Suppressor macrophage (primary cell): Measurements from ENCODE around the gene ARIH1.

Experiments
- DNase-seq, 4 experiments: peaks; one replicate each; pipeline ENCODE4 v3.0.0-alpha.2; 2020 to 2022

Gene ARIH1

GRCh38 chr15:72487070-72487797 is 13.1 kb downstream of the ARIH1 start:
- no peak for DNase-seq

GRCh38 chr15:72488558-72488957 is 14.4 kb downstream of the ARIH1 start:
- DNase-seq: no peak

DNA sequence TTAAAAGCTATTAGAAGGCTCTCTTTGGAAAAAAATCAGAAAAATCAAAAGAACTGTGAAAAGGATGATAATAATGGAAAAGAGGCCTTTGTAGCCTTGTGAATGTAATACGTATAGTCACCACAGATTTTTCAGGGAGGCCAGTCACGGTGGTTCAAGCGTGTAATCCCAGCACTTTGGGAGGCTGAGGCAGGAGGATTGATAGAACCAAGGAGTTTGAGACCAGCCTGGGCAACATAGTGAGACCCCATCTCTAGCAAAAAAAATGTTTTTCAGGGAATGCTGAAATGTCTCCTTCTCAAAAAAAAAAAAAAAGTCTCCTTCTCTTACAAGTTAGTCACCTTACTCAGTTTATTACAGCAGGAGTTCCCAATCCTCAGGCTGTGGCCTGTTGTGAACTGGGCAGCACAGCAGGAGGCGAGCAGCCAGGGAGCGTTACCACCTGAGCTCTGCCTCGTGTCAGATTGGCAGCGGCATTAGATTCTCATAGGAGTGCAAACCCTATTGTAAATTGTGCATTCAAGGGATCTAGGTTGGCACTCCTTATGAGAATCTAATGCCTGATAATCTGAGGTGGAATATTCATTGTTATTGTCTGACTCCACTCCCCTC is 15.9 kb downstream of the ARIH1 start:
- no peak for DNase-seq

- DNase-seq: peak in 2 of 4 experiments; percentile 22 to 23
Measured at GRCh38 chr15:72491768-72492167, 17.6 kb downstream of the ARIH1 start.

DNA sequence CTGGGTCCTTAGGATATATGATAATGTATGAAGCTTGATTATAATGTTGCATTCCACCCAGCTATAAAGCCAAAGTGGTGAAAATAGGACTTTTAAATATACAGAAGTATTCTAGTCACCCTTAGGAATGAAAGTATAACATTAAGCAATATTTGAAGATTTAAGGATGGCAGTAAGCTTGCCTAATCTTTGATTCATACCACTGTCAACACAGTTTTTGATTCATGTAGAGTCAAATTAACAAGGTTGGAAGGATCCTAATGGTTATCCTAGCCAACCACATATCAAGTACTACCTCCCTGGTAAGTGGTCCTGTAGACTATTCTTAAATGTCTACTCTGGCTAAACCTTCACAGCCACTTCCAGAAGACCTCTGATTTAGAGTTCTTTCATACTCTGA is 18.6 kb downstream of the ARIH1 start:
- DNase-seq: peak in 1 of 4 experiments; percentile 22

DNA sequence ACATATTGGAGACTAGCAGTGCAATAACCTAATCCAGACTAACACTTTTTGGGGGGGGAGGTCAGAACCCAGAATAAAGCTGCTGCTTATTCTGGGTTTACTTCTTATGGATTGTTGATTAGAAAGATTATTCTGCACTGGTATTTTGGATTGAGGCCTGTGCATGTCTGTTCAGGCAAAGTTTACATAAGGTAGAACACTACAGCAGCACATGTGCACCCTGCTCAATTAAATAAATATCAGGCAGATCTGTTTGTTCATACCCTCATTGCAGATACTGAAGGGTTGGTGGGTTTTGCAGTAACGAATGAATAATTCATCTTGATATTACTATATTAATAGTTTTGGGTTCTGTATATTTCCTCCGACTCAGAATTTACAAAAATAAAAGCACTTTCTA is 19.1 kb downstream of the ARIH1 start:
- no peak for DNase-seq

DNA sequence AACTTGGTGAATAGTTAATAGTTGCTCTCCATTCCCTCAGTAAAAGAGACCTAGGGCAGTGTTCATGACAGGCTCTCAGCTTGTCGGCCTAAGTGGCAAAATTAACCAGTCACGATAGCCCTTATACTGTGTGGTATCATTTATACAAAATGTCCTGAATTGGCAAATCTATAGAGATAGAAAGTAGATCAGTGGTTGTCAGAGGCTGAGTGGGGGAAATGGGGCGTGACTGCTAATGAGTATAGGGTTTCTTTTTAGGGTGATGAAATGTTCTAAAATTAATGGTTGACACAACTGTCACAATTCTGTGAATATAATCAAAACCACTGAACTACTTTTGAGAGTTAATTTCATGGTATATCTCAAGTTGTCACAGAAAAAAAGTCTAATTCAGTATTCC is 20.9 kb downstream of the ARIH1 start:
- no peak for DNase-seq

- no peak for DNase-seq
Measured at GRCh38 chr15:72496783-72497182, 22.7 kb downstream of the ARIH1 start.

- DNase-seq: no peak
Measured at GRCh38 chr15:72497402-72497801, 23.3 kb downstream of the ARIH1 start.

DNA sequence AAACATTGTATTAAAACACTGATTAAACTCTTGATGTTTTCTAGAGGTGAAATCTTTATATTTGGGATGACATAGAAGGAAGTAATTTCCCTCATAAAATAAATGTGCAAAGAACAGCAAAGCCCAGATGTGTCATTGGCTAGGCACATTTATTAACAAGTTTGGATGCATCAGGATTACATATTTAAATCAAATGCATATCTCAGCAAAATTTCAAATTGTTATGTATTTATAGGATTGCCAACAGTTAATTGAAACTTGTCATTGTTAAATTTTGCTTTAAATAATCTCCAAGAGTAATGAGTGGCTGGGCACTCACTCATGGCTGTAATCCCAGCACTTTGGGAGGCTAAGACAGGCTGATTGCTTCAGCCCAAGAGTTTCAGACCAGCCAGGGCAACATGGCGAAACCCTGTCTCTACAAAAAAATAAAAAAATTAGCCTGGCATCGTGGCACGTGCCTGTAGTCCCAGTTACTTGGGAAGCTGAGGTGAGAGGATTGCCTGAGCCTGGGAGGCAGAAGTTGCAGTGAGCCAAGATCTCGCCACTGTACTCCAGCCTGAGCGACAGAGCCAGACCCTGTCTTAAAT is 28.2 kb downstream of the ARIH1 start:
- no peak for DNase-seq

DNA sequence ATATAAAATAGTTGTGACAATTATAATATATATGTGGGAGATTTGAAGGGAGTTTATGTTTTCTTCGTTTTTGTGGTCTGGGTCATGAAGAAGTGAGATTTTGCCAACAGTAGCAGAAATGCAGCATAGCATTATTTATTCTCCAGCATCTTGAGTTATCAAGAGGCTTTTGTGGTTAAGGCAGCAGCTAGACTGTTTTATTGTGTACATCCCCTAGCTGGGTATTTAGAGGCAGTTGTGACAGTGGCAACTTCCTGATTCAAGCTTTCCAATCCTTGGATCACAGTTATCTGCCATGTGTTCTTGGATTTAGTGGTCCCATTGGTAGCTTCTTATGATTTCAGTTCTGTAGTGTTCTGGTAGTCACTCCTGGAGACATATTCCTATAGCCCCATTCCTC is 29.0 kb downstream of the ARIH1 start:
- peak; percentile 10 to 39 (median 24) for DNase-seq

DNA sequence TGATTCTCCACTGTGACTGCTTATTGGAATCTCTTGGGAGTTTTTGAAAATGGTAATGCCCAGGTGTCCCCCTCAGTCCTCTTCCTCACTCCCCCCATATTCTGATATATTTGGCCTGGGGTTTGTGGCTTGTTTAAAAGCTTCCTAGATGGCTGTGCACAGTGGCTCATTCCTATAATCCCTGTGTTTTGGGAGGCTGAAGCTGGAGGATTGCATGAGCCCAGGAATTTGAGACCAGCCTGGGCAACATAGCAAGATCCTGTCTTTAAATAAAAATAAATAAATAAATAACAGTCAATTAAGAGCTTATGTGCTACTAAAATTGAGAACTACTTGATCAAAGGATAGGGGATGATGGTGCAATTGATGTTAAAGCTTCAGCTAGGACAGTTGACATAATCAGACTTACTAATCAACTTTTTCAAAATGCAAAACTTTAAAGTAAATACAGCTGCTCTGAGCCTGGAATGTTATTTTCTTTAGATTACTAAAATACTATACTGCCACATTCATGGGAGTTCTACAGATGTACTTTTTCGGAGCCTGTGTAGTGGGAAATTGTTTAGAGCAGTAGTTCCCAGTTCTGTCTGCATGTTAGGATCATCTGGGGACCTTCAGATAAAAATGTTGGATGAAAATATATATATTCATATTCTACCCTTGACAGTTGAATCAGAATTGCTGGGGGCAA is 33.4 kb downstream of the ARIH1 start:
- DNase-seq: no peak

DNA sequence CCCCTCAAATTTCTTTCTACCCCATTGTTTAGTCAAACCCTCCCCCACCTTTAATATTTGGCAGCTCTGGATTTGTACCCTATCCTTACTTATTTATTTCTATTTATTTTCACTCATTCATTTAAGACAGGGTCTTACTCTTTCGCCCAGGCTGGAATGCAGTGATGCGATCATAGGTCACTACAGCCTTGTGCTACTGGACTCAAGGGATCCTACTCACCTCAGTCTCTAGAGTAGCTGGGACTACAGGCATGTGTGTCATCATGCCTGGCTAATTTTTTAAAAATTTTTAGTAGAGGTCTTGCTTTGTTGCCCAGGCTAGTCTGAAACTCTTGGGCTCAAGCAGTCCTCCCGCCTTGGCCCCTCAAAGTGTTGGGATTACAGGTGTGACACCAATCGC is 35.4 kb downstream of the ARIH1 start:
- no peak for DNase-seq

DNA sequence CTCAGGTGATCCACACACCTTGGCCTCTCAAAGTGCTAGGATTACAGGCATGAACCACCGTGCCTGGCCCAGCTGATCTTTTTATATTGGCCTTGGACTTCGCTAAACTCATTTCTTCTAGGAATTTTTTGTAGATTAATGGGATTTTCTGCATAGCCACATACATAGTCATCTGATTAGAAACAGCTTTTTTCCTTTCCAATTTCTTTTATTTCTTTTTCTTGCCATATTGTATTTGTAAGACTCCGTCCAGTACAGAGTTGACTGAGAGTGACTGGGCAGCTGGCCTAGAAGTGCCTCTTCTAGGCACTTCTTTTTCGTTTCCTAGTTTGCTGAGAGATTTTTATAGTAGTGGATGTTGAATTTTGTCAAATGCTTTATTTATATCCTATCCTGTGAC is 37.4 kb downstream of the ARIH1 start:
- no peak for DNase-seq

- DNase-seq: no peak
Measured at GRCh38 chr15:72515591-72516389, 41.7 kb downstream of the ARIH1 start.

DNA sequence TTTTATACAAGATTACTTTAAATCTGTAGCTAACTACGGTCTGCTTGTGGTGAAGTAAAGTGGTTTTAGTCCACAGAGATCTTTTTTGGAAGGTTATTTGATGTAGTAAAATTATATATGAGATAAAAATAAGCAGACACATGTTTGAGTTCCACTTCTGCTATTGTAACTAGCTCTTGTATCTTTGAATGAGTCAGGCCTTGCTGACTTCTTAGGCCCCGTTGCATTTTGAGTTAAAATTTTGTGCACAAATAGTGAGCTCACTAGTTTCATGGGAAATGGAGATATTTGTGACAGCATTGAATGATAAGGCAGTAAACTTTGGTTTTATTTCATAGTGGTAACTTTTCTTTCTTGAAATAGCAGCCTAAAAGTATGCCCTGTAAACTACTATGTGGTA is 42.6 kb downstream of the ARIH1 start:
- peak in 2 of 4 experiments; percentile 19 for DNase-seq

- DNase-seq: no peak
Measured at GRCh38 chr15:72521682-72522081, 47.6 kb downstream of the ARIH1 start.

- peak in 1 of 4 experiments; percentile 13 for DNase-seq
Measured at GRCh38 chr15:72532991-72533601, 59.0 kb downstream of the ARIH1 start.

DNA sequence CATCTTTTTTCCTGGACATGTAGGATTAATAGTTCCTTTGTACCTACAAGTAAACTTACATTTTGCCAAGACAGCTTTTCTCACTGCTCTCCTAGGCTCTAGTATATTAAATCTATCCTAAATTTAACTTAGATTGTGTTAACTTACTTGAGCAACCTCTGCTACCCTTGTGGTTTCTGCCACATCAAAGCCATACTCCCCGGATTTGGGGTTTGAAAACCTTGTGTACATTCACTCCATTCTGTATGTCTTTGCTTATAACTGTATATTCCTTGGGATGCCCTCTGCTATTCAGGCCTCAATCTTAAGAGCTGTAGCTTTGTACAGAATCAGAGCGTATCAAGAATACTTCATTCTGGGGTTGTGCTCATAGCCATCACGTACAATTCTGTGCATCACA is 60.4 kb downstream of the ARIH1 start:
- DNase-seq: no peak

- DNase-seq: no peak
Measured at GRCh38 chr15:72535911-72536310, 61.8 kb downstream of the ARIH1 start.

GRCh38 chr15:72536506-72536905 is 62.4 kb downstream of the ARIH1 start:
- DNase-seq: no peak

DNA sequence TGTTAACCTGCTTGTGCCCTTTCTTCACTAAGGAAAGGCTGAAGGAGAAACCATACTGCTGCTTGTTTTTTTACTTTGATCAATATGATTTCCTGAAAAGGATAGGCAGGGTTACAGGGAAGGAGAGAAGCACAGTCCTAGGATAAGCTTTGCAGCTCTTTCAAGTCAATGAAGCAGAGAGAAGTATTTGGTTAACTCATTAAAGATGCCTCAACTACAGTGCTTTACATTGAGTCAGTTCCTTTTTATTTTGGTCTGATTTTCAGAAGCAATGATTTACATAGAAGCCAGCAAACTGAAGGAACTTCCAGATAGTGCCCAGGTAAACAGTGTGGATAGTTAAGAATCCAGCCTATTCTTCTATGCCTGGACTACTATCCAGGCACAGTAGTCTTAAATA is 64.8 kb downstream of the ARIH1 start:
- no peak for DNase-seq
